ENCODE results near the gene NAA10. TPM values are rescaled to one million over a fixed set of nuclear protein-coding genes. Genes with fewer than 3 reads are reported as not detected.

NAA10 gene
- total and polyA plus RNA-seq, 2 of the 13 experiments (the other 11 are each of a cell fraction or from before 2014, with no cell fraction given): 49.2 to 51.7 TPM

DNA sequence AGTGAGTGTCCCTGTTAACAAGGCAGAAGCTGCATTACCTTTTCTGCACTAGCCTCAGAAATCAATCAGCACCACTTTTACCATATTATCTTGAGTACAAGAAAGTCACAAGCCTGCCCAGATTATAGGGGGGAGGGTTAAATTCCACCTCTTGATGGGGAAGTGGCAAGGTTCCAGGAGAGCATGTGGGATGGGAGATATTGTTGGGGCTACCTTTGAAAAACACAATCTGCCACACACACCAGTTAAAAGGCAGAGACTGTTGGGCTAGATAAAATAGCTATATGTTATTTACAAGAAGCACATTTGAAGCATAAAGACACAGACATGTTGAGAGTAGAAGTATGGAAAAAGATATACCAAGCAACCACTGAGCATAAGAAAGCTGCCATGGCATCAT, 36.9 kb downstream of the NAA10 start (continued):
- no peak for TF ChIP-seq AKNA (CRISPR knock-in tag; IDR thresholded peaks at IDR 0.05; ENCODE audit: borderline replicate concordance)
- no peak for TF ChIP-seq MYC (CRISPR knock-in tag; IDR thresholded peaks at IDR 0.05; ENCODE audit: borderline replicate concordance)
- no peak for TF ChIP-seq SMAD3 (CRISPR knock-in tag; IDR thresholded peaks at IDR 0.05)
- no peak for TF ChIP-seq SRF (IDR thresholded peaks at IDR 0.05; ENCODE audit: low read depth, low read length)
- TF ChIP-seq ZNF263 (CRISPR knock-in tag; IDR thresholded peaks at IDR 0.05): no peak
- no peak for TF ChIP-seq HDAC6 (IDR thresholded peaks at IDR 0.05; ENCODE audit: low read depth, low read length)

- DNase-seq (ENCODE audit: low spot score) (no peak), FAIRE-seq (no peak), ATAC-seq (no peak)
- intact Hi-C loops (cut with micrococcal nuclease; ENCODE audit: unreplicated experiment): no loop called here
- H3K9ac ChIP-seq (ENCODE audit: insufficient read depth, low read depth, low read length): no peak overlapping the region
- ChIA-PET CTCF (ENCODE audit: low intra/inter-chr PET ratio, low total read pairs) (no interaction called here), POLR2A (no interaction called here)
- no peaks in the 10 kb centered on the region for H3K4me1 ChIP-seq (ENCODE audit: insufficient read depth, low read length)
- 39% methylated on average over 6 of the region's 6 CpGs for WGBS (ENCODE audit: low lambda C conversion rate)
- in situ Hi-C loops (cut with HindIII; ENCODE audit: extremely low pct_ligation_motif_present, low pct_unique_long_range_greater_than_20kb): no loop called here
- H2AFZ ChIP-seq (ENCODE audit: low read length): no peak overlapping the region
- H3K4me2 ChIP-seq (ENCODE audit: low read depth, low read length): no peak overlapping the region
- no peaks in the 10 kb centered on the region for H3K79me2 ChIP-seq (ENCODE audit: insufficient read depth, low read length)
- no peak overlapping the region for H3K4me3 ChIP-seq (replicated peaks in 1 of 3; ENCODE audit: insufficient read depth in 1 of 3, low read depth in 2 of 3, low read length in 3 of 3)
- TF ChIP-seq YEATS2 (CRISPR knock-in tag; IDR thresholded peaks at IDR 0.05; ENCODE audit: borderline replicate concordance) (no peak), EP300 (IDR thresholded peaks at IDR 0.05; ENCODE audit: low read depth in 2 of 2, low read length in 2 of 2) (no peak), EP300 (CRISPR knock-in tag; IDR thresholded peaks at IDR 0.05; ENCODE audit: borderline replicate concordance) (no peak), HNRNPUL1 (IDR thresholded peaks at IDR 0.05; ENCODE audit: low read depth, low read length) (no peak), KLF16 (CRISPR knock-in tag; IDR thresholded peaks at IDR 0.05) (no peak), PPARG (CRISPR knock-in tag; conservative IDR thresholded peaks at IDR 0.05) (no peak), ZNF781 (CRISPR knock-in tag; IDR thresholded peaks at IDR 0.05; ENCODE audit: borderline replicate concordance, not compliant biosample characterization) (no peak), ZNF317 (CRISPR knock-in tag; IDR thresholded peaks at IDR 0.05) (no peak), ZNF550 (CRISPR knock-in tag; IDR thresholded peaks at IDR 0.05; ENCODE audit: borderline replicate concordance) (no peak), ZNF605 (CRISPR knock-in tag; IDR thresholded peaks at IDR 0.05) (no peak)
- TF ChIP-seq, protein P1, sequence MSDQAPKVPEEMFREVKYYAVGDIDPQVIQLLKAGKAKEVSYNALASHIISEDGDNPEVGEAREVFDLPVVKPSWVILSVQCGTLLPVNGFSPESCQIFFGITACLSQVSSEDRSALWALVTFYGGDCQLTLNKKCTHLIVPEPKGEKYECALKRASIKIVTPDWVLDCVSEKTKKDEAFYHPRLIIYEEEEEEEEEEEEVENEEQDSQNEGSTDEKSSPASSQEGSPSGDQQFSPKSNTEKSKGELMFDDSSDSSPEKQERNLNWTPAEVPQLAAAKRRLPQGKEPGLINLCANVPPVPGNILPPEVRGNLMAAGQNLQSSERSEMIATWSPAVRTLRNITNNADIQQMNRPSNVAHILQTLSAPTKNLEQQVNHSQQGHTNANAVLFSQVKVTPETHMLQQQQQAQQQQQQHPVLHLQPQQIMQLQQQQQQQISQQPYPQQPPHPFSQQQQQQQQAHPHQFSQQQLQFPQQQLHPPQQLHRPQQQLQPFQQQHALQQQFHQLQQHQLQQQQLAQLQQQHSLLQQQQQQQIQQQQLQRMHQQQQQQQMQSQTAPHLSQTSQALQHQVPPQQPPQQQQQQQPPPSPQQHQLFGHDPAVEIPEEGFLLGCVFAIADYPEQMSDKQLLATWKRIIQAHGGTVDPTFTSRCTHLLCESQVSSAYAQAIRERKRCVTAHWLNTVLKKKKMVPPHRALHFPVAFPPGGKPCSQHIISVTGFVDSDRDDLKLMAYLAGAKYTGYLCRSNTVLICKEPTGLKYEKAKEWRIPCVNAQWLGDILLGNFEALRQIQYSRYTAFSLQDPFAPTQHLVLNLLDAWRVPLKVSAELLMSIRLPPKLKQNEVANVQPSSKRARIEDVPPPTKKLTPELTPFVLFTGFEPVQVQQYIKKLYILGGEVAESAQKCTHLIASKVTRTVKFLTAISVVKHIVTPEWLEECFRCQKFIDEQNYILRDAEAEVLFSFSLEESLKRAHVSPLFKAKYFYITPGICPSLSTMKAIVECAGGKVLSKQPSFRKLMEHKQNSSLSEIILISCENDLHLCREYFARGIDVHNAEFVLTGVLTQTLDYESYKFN (CRISPR knock-in tag; conservative IDR thresholded peaks at IDR 0.05): no peak
- no peaks in the 10 kb centered on the region for H4K20me1 ChIP-seq (ENCODE audit: insufficient read depth, low read length)
- H3K9me3 ChIP-seq (ENCODE audit: low read length): no peaks in the 10 kb centered on the region
- peaks cover 0 to 19% of the 10 kb centered on the region in 2 experiments; a peak in 3 of 5 replicates for H3K27me3 ChIP-seq (ENCODE audit: control insufficient read depth in 1 of 2, insufficient read depth in 2 of 2, low read length in 2 of 2)
- H3K27ac ChIP-seq (ENCODE audit: extremely low read length, insufficient read depth, low read length): no peak overlapping the region
- no peaks in the 10 kb centered on the region for H3K36me3 ChIP-seq (replicated peaks in 1 of 2; ENCODE audit: control insufficient read depth in 1 of 2, insufficient read depth in 2 of 2, low read length in 2 of 2)
- BruUV-seq (replicated peaks): no TSS peak
Observed at GRCh38 chrX:153889123-153889522, 45.7 kb downstream of the NAA10 start.
